Fibroblast of villous mesenchyme (primary cell): ENCODE results near the gene NAB2. TPM values are rescaled to one million over a fixed set of nuclear protein-coding genes. Genes with fewer than 3 reads are reported as not detected.
"Not testable (repeated sequence)": the region's sequence is repeated elsewhere in the genome, so short reads cannot be mapped to it uniquely, and the experiment has no call there.

Experiments used
- DNase-seq: peaks from one replicate; pipeline ENCODE4 v3.0.0-alpha.2; 2010; ENCODE audit warnings: low read depth
- H3K4me3 ChIP-seq: 2 replicates; pipeline ENCODE4 v1.5.1; 2011; ENCODE audit warnings: low read depth, mild to moderate bottlenecking, low read length
- total RNA-seq: library from RNA; depleted of rRNA; stranded (reverse); fragments of >200 nt; gene quantifications from 2 replicates; pipeline ENCODE4 v1.2.3, GENCODE V29; 2012
- TF ChIP-seq, protein P1 (sequence below): IDR thresholded peaks from 2 replicates; pipeline ENCODE4 v1.5.1; 2012; ENCODE audit warnings: low read depth, mild to moderate bottlenecking, low read length; ENCODE audit not compliant: insufficient read depth

NAB2 gene
- total RNA-seq, 1 donor: 38.0 TPM

DNA sequence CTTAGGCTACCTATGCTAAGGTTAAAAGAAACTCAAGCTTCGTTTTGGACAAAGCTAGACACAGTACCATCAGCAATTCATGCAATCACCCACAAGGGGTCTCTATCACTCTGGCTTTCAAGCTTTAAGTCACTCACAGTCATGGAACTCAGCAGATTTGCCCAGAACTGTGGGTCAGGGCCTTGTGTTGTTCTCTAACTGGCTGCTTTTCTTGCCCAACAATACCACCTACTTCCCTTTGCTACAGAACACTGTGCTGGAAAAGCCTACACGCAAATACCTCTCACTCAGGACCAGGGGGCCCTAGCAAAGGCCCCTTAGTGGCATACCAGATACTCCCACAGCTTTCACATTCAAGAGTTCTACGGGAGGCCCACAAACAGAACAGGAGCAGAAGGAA, 19.4 kb upstream of the NAB2 start:
- TF ChIP-seq, protein P1, sequence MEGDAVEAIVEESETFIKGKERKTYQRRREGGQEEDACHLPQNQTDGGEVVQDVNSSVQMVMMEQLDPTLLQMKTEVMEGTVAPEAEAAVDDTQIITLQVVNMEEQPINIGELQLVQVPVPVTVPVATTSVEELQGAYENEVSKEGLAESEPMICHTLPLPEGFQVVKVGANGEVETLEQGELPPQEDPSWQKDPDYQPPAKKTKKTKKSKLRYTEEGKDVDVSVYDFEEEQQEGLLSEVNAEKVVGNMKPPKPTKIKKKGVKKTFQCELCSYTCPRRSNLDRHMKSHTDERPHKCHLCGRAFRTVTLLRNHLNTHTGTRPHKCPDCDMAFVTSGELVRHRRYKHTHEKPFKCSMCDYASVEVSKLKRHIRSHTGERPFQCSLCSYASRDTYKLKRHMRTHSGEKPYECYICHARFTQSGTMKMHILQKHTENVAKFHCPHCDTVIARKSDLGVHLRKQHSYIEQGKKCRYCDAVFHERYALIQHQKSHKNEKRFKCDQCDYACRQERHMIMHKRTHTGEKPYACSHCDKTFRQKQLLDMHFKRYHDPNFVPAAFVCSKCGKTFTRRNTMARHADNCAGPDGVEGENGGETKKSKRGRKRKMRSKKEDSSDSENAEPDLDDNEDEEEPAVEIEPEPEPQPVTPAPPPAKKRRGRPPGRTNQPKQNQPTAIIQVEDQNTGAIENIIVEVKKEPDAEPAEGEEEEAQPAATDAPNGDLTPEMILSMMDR: peak; percentile 91
- peak; percentile 91 for DNase-seq

DNA sequence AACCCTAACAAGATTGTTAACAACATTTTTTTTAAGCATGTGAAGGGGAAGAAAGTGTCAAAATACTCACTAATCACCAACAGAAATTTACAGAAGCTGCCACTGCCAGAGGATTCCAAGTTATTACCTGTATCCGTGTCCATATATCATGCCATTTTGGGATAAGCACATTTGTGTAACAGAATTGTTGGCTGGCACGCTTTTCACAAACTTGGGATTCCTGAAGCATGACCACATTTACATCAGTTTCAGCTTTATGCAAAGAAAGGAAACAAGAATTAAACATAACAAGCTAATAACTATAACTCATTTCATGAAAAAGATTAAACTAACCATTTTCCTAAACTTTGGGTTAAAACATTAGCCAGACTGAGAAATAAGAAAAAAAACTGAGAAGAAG, 16.3 kb upstream of the NAB2 start:
- TF ChIP-seq, protein P1: no peak
- DNase-seq: no peak
- H3K4me3 ChIP-seq: no peak overlapping the region

More for the DNA sequence above, 19.4 kb upstream of the NAB2 start:
- no peak overlapping the region for H3K4me3 ChIP-seq

DNA sequence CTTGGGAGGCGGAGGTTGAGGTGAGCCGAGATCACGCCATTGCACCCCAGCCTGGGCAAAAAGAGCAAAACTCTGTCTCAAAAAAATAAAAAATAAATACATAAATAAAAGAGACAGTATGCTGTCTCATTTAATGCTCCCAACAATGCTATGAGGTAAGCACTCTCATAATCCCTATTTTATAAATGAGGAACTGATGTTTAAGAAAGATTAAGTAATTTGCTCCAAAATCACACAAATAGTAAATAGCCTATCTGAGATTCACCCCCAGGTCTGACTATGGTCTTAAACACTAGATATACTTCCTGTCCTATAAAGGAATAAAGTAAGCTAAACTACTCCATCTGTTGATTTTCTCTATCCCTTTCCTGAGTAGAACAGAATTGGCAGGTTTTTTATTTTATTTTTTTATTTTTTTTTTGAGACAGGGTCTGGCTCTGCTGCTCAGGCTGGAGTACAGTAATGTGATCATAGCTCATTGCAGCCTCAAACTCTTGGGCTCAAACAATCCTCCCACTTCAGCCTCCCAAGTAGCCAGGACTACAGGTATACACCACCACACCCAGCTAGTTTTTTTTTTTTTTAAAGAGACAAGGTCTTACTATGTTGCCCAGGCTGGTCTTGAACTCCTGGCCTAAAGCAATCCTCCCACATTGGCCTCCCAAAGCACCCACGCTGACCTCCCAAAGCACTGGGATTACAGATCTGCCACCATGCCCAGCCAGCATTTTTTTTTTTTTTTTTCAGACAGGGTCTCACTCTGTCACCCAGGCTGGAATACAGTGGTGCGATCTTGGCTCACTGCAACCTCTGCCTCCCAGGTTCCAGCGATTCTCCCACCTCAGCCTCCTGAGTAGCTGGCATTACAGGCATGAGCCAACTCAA, 15.1 kb upstream of the NAB2 start:
- not testable (repeated sequence) for H3K4me3 ChIP-seq, DNase-seq

DNA sequence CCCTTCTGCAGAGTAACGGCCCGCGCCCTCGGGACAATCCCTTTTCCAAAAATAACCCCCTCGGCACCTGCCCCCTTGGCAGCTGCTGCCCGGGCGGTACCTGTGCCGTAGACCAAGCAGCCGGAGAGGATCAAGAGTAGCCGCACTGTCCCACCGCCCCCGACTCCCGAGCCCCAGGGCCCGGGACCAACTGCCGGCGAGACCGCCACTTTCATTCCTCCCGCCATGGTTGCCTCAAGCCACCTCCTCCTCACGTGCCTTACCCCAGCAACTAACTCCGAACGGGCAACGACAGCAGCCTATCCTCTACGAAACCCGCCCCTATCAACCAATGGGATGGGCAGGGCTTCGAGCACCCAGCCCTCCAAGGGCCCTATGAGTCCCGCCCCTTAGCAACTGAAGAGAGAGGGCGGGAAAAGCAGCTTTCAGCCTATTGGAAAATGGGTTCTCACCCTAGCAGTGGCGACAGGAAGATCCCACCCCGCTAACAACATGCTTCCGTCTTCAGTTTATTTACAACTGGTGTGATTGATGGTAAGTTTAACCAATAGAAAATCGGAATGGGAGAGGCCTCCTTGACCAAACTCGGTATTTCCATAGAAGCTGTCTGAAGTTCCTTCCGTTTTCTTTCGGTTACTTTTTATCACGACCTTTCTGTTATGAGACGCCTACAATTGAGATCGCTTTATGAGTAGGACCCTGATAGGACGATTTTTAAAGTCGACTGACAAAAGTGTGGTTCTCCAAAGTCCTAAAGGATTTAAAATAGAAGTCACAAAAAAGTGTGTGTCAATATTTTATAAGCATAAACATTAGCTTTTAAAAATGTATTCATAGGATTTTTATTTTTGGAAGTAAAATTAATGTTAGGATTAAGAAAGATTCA, 10.2 kb upstream of the NAB2 start, which contains the start of gene NEMP1:
Gene NEMP1, minus strand, starts transcription at position 273 of the 886 bp plus-strand sequence. Its CDS starts 46 bp downstream, at position 227.
- peak; percentile 100 for DNase-seq

DNA sequence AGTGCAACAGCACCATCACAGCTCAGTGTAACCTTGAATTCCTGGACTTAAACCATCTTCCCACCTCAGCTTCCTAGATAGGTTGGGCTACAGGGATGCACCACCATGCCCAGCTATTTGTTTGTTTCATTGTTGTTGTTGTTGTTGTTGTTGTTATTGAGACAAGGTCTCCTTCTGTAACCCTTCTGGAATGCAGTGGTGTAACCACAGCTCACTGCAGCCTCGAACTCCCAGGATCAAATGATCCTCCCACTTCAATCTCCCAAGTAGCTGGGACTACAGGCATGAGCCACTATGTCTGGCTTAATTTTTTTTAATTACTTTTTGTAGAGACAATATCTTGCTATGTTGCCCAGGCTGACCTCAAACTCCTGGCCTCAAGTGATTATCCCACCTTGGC, 9.1 kb upstream of the NAB2 start:
- DNase-seq: no peak
- TF ChIP-seq, protein P1: no peak
- H3K4me3 ChIP-seq: no peak overlapping the region

More for the DNA sequence above, 10.2 kb upstream of the NAB2 start, which contains the start of gene NEMP1:
- H3K4me3 ChIP-seq: peak within 1 kb of the TSS; percentile 87
- TF ChIP-seq, protein P1: no peak

DNA sequence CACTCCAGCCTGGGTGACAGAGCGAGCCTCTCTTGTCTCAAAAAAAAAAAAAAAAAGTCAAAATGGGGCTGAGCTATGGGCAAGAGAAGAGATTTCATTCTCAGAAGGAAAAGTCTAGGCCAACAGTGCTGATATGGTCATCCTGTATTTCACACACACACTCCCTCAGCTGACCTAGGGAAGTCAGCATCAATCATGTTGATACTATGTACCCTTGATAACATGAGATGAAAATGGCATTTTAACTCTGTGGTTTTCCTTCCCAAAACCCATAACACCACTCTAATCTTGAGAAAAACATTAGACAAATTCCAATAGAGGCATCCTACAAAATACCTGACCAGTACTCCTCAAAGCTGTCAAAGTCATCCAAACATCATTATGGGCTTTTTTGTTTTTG, 8.1 kb upstream of the NAB2 start:
- TF ChIP-seq, protein P1: no peak
- no peak for DNase-seq
- no peak overlapping the region for H3K4me3 ChIP-seq

DNA sequence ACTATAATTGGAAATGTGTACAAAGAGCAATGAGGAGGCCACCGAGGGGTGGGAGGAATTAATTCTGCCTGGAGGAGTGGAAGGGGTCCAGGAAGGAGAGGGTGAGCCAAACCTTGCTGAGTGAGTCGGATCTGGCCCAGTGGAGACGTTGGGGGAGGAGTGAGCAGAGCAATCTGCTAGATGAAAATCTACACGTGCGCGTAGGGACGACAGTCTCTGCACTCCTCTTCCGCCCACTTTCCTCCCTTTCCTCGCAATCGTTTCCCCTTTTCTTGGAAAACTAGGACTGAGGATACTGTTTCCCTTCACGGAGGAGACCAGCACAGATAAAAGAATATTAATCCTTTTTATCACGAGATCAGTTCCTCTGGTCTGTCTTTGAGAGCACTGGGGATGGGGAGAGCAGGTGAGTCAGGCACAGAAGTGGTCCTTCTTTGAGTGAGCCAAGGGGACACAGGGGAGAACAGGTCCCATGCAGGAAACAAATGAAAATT, 2.9 kb upstream of the NAB2 start:
- peak overlapping the region; percentile 83 for H3K4me3 ChIP-seq
- TF ChIP-seq, protein P1: no peak
- peak; percentile 29 for DNase-seq
